Activated T-cell treated with anti-CD3 and anti-CD28 coated beads, Interleukin-2, amount 50 U/mL, for 24 hours (primary cell): ENCODE data around the gene CAPN5.

Experiments
- DNase-seq: peaks from one replicate; pipeline ENCODE4 v3.0.0-alpha.2; 2020
- H3K27ac Mint-ChIP-seq: 2 replicates; pipeline ENCODE4 v1.8.0; 2020; ENCODE audit warnings: mild to moderate bottlenecking, mixed read lengths
- H3K27me3 Mint-ChIP-seq: 2 replicates; pipeline ENCODE4 v1.8.0; 2020; ENCODE audit warnings: mixed read lengths
- H3K36me3 Mint-ChIP-seq: 2 replicates; pipeline ENCODE4 v1.8.0; 2020; ENCODE audit warnings: low read depth, mixed read lengths
- H3K4me1 Mint-ChIP-seq: 2 replicates; pipeline ENCODE4 v1.8.0; 2020; ENCODE audit warnings: low read depth, mixed read lengths
- H3K4me3 Mint-ChIP-seq: 2 replicates; pipeline ENCODE4 v1.8.0; 2020; ENCODE audit warnings: mild to moderate bottlenecking, moderate library complexity, mixed read lengths
- H3K9me3 Mint-ChIP-seq: 2 replicates; pipeline ENCODE4 v1.8.0; 2020; ENCODE audit warnings: mixed read lengths

CAPN5 gene

DNA sequence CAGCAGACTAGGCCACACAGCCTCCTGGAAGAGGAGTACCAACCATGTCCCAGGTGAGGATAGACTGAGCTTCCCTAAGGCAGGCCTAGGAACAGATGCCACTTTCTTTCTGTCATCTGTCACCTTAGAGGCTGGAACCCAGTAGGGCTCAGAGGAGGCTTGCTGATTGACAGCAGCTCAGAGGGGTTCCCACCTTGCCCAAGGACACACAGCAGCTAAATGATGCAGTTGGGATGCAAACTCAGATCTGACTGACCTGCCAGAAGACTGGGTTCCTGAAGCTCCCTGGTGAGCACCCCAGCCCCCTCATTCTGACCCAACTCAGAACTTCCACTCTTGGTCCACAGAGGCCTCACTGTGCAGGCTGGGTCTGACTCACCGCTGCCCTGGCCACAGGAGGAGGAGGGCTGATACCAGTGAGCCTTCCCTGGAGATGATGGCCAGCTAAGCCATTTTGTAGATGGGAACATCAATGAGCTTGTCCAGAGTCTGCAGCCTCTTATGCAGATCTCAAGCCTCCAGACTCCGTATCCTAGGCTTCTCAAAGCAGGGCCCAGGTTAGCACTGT is 14.0 kb downstream of the CAPN5 start:
- Mint-ChIP-seq H3K4me3 (no peak overlapping the region), H3K4me1 (peaks cover 17% of the 10 kb centered on the region), H3K9me3 (no peaks in the 10 kb centered on the region), H3K27ac (no peak overlapping the region), H3K27me3 (no peaks in the 10 kb centered on the region), H3K36me3 (no peaks in the 10 kb centered on the region)
- DNase-seq = peak; percentile 14

DNA sequence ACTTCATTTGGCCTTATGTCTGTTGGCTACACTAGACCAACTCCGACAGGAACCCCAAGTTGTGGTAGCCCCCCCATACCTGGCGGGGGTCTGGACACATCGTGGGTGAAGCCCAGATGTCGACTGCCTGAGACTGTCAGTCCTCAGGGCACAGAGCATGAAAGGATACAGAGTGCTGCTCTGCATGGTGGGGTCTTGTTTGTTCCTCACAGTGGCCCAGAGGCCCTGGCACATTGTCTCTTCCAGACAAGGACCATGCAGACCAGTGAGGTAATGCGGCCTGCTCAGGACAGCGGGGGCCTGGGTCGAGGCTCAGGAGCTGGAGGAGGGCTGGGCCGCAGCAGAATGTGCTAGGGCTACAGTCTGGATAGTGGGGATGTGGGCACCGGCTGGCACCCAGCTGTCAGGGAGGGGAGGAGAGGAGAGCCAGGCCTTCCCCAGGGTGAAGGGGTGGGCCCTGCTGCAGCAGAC is 14.6 kb downstream of the CAPN5 start:
- Mint-ChIP-seq H3K4me3 (no peak overlapping the region), H3K27me3 (no peaks in the 10 kb centered on the region), H3K27ac (no peak overlapping the region), H3K4me1 (peaks cover 17% of the 10 kb centered on the region), H3K9me3 (no peaks in the 10 kb centered on the region), H3K36me3 (no peaks in the 10 kb centered on the region)
- peak; percentile 19 for DNase-seq

DNA sequence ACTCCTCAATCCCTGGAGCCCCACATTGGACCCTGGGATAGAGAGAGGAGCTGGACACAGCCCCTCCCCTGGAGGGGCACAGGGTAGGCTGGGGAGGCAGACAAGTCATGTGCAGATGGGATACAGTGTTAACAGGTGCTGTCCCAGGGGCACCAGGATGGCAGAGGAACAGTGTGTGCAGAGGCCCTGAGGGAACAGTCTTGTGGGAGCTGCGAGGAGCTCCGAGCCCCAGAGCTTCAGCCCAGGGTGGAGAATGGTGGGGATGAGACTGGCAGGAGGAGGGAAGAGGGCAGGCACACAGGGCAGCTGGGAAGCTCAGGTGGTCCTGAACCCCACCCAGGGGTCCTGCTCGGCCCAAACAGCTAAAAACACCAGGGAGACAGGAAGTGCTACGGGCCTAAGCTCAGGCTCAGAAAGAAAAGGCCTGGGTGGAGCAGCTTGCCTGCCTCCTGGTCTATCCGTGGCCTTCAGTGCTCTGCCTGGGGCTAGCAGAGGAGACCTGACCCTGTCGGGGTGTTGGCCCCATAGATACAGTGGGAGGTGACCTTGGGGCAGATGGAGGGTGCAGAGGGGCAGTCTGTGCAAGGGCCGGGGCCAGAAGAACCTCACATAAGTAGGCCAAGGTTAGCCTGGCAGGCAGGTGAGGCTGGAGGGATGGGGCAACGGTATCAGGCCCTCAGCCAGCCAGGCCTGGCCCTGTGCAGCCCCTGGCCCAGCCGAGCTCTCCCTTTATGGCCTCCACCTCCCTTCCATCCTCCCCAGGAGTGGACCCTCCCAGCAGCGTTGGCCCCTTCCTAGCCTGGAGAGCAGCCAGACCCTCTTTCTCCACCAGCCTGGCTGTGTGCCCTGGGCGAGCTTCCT is 15.4 kb downstream of the CAPN5 start:
- H3K9me3 Mint-ChIP-seq = no peaks in the 10 kb centered on the region
- peaks cover 17% of the 10 kb centered on the region for H3K4me1 Mint-ChIP-seq

DNA sequence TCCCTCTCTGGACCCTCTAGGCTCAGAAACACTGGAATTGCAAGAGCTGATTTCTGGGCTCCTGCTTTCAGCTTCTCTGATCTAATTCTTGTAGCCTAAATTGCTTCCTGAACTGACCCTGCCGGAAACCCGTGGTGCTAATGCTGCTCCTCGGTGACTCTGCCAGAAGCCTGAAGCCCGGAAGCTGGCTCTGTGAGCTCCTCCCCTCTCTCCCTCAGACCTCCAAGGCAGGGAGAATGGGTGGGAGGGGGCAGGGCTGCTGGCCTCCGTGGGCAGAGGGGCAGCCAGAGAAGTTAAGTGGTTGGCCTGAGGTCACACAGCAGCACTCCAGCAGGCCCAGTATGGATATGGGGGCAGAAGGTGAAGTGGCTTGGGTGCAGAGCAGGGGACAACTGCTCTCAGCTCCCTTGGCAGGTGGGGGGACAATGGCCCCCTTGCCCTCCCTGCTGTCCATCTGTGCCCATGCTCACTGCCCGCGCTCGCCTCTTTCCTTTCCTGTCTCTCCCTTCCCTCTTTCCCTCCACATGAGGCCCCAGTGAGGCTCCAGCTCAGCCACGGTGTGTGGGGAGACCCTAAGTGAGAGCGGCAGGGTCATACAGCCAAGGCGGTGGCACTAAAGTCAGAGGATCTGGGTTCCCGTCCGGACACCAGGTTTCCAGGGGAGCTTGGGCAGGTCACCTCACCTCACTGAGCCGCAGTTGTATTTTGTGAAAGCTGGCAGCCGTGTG is 16.2 kb downstream of the CAPN5 start:
- Mint-ChIP-seq H3K27me3 (no peaks in the 10 kb centered on the region), H3K36me3 (no peaks in the 10 kb centered on the region), H3K27ac (peak overlapping the region; percentile 92), H3K9me3 (no peaks in the 10 kb centered on the region), H3K4me1 (peaks cover 17% of the 10 kb centered on the region), H3K4me3 (peak overlapping the region; percentile 53)
- peak; percentile 73 for DNase-seq

More for the DNA sequence above, 15.4 kb downstream of the CAPN5 start:
- DNase-seq = peak; percentile 53
- peak overlapping the region; percentile 53 for H3K4me3 Mint-ChIP-seq
- no peaks in the 10 kb centered on the region for H3K36me3 Mint-ChIP-seq
- no peaks in the 10 kb centered on the region for H3K27me3 Mint-ChIP-seq
- H3K27ac Mint-ChIP-seq = peak overlapping the region; percentile 92

DNA sequence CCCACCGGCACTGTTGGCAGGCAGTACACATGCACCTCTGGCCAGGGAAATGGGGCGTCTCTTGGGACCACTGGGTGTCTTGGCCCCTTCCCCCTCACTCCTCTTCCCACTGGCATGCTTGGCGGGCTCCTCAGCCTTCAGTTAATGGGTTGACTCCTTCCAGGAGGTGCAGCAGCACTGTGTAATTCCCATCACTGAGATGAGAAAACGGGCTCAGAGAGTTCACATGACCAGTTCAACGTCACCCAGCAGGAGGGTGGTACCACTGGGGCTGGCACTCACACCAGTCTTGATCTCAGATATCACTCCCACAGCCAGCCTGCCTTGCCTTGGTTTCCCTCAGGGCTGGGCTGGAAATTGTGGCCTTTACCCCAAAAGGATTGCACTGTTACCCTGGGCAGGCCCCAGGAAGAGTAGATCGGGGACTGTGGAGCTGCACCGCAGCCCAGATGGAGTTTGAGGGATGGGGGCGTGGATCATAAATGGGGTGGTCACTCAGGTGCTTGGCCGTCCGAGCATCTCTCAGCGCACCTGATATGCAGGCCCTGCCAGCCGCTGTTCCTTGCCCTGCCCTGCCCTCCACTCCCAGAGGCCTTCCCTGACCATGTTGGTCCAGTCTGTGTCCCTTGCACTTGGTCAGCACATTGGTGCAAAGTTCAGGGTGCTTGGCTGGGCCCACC is 16.9 kb downstream of the CAPN5 start:
- H3K36me3 Mint-ChIP-seq = no peaks in the 10 kb centered on the region
- H3K27me3 Mint-ChIP-seq = no peaks in the 10 kb centered on the region
- H3K4me3 Mint-ChIP-seq = no peak overlapping the region
- H3K4me1 Mint-ChIP-seq = peaks cover 17% of the 10 kb centered on the region
- DNase-seq = no peak
- H3K27ac Mint-ChIP-seq = peak overlapping the region; percentile 92
- no peaks in the 10 kb centered on the region for H3K9me3 Mint-ChIP-seq

DNA sequence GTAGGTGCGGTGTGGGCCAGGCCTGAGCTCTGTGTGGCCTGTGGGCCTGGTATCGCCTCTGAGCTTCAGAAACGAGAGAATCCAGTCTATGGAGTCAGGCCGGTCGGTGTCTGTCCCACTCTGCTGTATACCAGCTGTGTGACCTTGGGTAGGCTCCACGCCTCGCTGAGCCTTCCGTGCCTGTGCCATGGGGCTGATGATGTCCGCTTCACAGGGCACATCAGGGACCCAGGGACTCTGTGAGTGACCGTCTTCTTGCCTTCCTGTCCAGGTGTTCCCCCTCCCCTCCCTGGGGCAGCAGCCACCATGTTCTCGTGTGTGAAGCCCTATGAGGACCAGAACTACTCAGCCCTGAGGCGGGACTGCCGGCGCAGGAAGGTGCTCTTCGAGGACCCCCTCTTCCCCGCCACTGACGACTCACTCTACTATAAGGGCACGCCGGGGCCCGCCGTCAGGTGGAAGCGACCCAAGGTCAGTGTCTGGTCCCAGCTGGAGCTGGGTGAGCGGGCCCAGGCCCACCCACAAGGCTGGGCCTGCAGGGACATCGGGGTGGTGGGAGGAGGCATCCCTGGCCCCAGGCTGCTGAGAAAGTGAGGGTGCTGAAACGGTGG is 17.9 kb downstream of the CAPN5 start:
- H3K36me3 Mint-ChIP-seq = no peaks in the 10 kb centered on the region

DNA sequence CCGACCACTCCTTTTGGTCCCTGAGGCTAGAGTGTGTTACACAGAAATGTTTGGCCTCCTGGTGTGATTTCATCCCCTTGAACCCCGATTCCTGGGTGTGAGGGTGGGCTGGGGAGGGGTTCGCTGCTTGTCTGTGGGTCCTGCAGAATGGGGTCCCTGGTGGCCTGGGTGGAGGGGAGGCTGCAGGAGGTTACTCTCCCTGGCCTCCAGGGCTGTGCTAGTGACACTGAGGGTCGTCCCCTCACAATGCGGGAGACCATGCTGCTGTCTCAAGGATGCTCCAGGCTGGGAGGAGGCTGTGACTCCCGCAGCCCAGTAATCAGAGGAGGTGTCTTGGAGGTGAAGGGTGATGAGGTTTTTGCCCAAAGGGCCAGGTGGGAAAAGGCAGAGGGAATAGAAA is 18.9 kb downstream of the CAPN5 start:
- no peak overlapping the region for H3K27ac Mint-ChIP-seq
- no peaks in the 10 kb centered on the region for H3K27me3 Mint-ChIP-seq
- DNase-seq = no peak
- peaks cover 17% of the 10 kb centered on the region for H3K4me1 Mint-ChIP-seq
- no peak overlapping the region for H3K4me3 Mint-ChIP-seq
- no peaks in the 10 kb centered on the region for H3K36me3 Mint-ChIP-seq
- no peaks in the 10 kb centered on the region for H3K9me3 Mint-ChIP-seq

More for the DNA sequence above, 17.9 kb downstream of the CAPN5 start:
- no peaks in the 10 kb centered on the region for H3K9me3 Mint-ChIP-seq
- peak overlapping the region; percentile 3 for H3K27ac Mint-ChIP-seq
- DNase-seq = peak; percentile 20
- H3K4me1 Mint-ChIP-seq = peaks cover 17% of the 10 kb centered on the region
- no peak overlapping the region for H3K4me3 Mint-ChIP-seq
- no peaks in the 10 kb centered on the region for H3K27me3 Mint-ChIP-seq

DNA sequence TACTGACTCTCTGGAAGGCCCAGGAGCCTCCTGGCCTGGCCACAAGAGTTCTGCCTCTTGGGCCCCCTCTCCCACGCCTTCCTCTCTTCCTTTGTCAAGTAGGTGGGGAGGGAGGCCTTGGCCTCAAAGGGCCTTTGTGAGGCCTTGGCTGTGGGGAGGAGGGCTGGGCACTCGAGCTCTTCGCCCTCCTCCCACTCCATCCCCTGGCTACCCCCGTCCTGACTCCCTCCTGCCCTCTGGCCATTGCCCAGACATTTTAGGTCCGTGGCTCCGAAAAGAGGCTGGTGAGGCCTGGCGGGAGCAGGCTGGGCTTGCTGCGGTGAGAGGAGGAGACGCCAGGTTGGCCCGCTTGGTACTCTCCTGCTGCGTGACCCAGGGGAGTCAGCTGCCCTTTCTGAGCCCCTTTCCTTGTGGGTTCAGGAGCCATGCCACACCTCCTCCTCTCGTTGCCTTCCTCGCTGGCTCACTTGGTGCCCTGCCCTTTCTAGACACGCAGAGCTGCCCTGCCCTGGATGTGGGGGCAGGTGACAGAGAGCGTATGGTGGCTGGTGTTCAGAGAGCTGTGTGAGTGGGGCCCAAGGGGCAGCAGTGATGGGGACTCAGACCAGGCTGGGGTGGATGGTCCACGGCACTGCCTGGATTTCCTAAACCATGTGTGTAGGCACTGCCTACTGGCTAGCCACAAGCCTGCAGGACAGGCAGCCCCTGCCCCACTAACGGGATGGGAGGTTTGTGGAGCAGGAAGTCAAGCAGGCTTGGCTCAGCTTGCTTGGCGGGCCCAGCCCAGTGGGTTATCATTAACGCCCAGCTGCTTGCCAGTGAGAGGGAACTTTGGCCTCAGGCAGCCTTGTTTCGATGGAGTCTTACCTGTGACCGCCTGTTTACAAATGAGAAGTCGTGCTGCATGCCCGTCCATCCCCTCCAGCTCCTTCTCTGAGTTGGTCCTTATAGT is 20.0 kb downstream of the CAPN5 start:
- no peaks in the 10 kb centered on the region for H3K27me3 Mint-ChIP-seq
- no peaks in the 10 kb centered on the region for H3K36me3 Mint-ChIP-seq
- no peak overlapping the region for H3K4me3 Mint-ChIP-seq
- DNase-seq = no peak
- H3K4me1 Mint-ChIP-seq = peaks cover 19% of the 10 kb centered on the region
- H3K9me3 Mint-ChIP-seq = no peaks in the 10 kb centered on the region
- H3K27ac Mint-ChIP-seq = no peak overlapping the region

DNA sequence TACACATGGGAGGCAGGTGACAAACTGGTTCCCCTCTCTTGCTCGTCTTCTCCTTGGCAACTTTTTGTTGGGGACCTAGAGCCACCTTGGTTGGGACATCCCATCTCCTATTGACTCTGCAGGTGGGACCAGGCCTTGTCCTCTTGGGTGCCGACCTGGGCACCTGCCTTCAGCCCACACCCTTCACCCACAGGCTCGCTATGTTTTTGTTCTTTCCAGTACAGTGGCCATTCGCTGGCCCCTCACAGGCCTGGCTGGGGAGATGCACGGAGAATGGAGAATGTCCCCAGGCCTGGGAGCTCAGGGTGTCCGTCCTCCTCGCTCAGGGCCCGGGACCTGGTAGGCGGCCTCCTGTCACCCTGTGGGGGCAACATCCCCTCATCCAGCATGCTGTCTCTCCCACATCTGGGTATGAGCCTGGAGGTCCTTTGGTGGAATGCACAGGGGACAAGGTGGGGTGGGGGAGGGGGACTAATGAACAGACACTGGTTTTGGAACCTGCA is 21.0 kb downstream of the CAPN5 start:
- Mint-ChIP-seq H3K4me3 (no peak overlapping the region), H3K27ac (no peak overlapping the region), H3K27me3 (no peaks in the 10 kb centered on the region), H3K9me3 (no peaks in the 10 kb centered on the region), H3K36me3 (no peaks in the 10 kb centered on the region), H3K4me1 (peaks cover 10% of the 10 kb centered on the region)
- no peak for DNase-seq

DNA sequence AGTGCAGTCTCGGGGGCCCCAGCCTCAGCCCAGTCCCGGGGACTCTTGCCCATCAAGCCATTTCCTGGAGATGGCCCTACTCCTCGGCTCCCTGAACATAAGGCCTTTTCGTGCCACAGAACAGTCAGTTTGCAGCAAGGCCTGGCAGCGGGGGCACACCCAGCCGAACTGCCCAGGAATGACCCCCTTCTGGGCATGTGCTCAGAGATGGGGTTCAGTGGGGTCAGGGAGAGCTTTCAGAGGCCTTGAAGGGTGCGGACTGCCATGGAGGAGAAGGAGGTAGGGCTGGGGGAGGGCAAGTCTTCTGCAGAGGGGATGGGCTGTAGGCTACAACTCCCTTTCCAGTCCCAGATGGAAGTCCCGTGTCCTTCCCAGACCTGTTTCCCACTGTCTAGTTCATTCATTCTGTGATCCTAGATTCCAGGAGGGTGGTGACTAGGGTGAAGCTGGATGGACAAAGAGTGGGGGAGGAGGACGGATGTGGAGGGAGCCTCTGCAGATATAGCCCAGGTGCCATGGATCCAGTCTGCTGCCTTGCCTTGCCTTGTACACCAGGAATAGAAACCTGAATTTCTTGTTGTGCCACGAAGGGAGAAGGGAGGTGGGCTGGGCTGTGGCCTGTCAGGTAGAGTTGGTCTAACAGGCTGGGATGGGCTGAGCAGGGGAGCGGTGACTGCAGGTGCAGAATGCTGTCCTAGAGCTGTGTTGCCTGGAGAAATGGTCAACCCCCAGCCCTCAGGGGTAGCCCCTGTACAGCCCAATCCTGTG is 21.6 kb downstream of the CAPN5 start:
- H3K27me3 Mint-ChIP-seq = no peaks in the 10 kb centered on the region
- no peak overlapping the region for H3K27ac Mint-ChIP-seq
- no peaks in the 10 kb centered on the region for H3K9me3 Mint-ChIP-seq
- no peak for DNase-seq
- no peaks in the 10 kb centered on the region for H3K36me3 Mint-ChIP-seq
- H3K4me3 Mint-ChIP-seq = no peak overlapping the region
- H3K4me1 Mint-ChIP-seq = peaks cover 4% of the 10 kb centered on the region

DNA sequence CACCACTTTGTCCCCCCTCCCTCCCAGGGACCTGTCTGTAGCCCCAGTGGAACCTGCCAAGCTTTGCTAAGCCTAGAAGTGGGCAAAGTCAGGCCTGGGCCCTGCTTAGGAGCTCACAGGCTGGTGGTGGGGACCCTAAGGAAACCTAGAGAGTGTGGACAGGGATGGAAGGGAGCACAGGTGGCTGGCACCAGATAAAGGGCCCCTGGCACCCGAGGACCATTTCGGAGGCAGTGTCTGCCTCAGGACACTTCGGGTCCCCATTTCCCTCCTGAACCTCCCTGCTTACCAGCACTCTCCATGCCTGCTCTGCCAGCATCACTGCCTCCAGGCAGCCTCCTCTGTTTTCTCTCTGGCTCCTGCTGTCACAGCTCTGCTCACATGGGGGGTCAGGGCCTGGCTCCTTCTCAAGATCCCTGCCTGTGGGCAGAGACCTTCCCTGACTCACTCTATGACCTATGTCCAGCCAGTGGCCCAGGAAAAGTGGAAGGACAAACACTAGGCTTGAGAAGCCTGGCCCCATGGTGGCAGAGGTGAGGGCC is 22.3 kb downstream of the CAPN5 start:
- H3K4me3 Mint-ChIP-seq = no peak overlapping the region
- DNase-seq = no peak
- H3K27me3 Mint-ChIP-seq = no peaks in the 10 kb centered on the region
- H3K4me1 Mint-ChIP-seq = peaks cover 1% of the 10 kb centered on the region
- no peaks in the 10 kb centered on the region for H3K9me3 Mint-ChIP-seq
- H3K36me3 Mint-ChIP-seq = no peaks in the 10 kb centered on the region
- H3K27ac Mint-ChIP-seq = no peak overlapping the region

DNA sequence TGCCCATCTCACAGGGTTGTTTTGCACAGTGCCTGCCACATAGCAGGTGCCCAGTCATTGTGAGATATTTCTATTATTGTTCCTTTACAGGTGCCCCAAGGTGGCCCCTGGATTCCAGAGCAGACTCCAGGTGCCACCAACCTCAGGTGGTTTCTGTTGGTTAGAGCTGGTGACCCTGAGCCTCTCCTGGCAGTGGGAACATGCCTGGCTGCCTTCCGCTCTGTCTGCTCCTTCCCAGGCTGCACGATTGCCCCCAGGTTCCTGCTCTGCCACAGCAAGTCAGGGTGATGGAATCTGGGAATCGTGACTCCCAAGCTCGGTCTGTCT is 23.2 kb downstream of the CAPN5 start:
- no peaks in the 10 kb centered on the region for H3K9me3 Mint-ChIP-seq

More for the DNA sequence above, 23.2 kb downstream of the CAPN5 start:
- Mint-ChIP-seq H3K27me3 (no peaks in the 10 kb centered on the region), H3K4me1 (peaks cover 1% of the 10 kb centered on the region), H3K27ac (no peak overlapping the region), H3K4me3 (no peak overlapping the region), H3K36me3 (no peaks in the 10 kb centered on the region)
- no peak for DNase-seq
